RKO (cell line): ENCODE measurements around the gene KCTD17.

Experiments
- DNase-seq: peaks from one replicate; pipeline ENCODE4 v3.0.0-alpha.2; 2016; ENCODE audit warnings: low spot score

Gene KCTD17

DNA sequence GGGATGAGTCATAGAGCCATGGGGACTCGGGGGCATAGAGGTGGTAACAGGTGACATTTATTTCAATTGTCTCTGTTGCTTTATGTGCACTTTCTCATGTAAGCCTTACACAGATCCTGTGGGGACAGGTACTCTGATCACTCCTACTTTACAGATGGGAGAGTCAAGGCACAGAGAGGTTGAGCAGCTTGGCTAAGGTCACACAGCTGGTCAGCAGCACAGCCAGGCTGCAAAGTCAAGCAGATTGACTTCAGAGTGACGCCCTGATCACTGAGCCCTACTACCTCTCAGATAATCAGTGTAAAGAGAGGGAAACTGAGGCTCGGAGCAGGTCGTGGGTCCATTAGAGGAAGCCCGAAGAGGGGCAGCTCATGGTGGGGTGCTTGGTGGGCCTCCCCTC lies 54.4 kb downstream of the KCTD17 start:
- no peak for DNase-seq

DNA sequence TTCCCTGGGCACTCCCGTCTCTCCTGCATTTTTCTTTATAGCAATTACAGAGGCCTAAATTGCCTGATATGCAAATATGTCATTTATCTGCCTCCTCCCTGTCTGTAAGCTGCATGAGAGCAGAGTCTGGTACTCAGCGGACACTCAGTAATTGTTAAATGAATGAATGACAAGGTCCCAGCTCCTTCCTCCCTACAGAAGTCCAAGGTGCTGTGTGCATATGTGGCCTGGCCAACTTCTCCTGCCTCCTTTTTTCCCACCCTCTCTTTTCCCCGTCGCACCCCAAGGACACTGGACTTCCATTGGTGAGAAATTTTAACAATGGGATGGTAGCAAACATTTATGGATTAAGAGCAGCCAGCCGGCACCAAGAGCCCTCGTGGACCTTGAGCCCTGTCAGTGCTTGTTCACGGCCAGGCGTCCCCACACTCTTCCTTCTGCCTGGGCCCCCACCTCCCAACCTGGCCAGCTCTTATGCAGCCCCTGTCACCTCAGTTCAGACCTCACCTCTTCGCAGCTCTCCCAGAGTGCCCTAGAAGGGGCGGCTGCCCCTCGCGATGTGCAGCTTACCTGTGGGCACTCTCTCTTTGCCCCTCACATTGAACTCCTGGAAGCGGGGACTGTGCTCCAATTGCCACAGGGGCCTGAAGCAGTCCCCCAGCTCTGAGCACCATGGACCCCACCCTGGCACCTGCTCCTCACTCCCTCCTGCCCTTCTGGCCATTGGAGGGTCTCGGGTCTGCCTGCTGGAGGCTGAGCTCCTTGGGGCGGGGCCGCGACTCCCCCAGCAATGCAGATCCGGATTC lies 56.5 kb downstream of the KCTD17 start:
- DNase-seq: no peak

- DNase-seq: no peak
Measured at GRCh38 chr22:37109242-37109917, 57.8 kb downstream of the KCTD17 start, which contains the start of gene TMPRSS6. TSS of gene TMPRSS6 (minus strand) at chr22:37109713. CDS start at chr22:37103417, 6,296 bp downstream.

GRCh38 chr22:37111156-37111717 lies 59.7 kb downstream of the KCTD17 start:
- DNase-seq: no peak

- DNase-seq: no peak
Measured at GRCh38 chr22:37112084-37112728, 60.7 kb downstream of the KCTD17 start.
